HepG2 (cell line): ENCODE data around the gene HS6ST1. TPM values are rescaled to one million over a fixed set of nuclear protein-coding genes. Genes with fewer than 3 reads are reported as not detected.

Experiments used
- ATAC-seq: fragments of 200-7000 bp; cut with Tn5 transposase; 3 replicates; pipeline ENCODE4 v1.9.1; 2020; ENCODE audit warnings: mild to moderate bottlenecking, moderate library complexity
- BruUV-seq: library from RNA; stranded (reverse); fragments of 400-500 nt; replicated peaks from 2 replicates; lab custom pipeline; 2021; lab: Mats Ljungman, UMichigan
- CTCF ChIA-PET: fragments of 300-600 bp; formaldehyde crosslinking; extraction: SDS; loops from one replicate; lab custom pipeline; 2021; ENCODE audit warnings: low total read pairs, inconsistent platforms, low intra/inter-chr PET ratio; lab: Yijun Ruan, JAX
- POLR2A ChIA-PET: fragments of 350-600 bp; sonication (Branson Sonifier 250); formaldehyde crosslinking; loops from one replicate; lab custom pipeline; 2020; ENCODE audit warnings: antibody characterized with exemption, inconsistent platforms; lab: Yijun Ruan, JAX
- DNase-seq: peaks from one replicate; pipeline ENCODE4 v3.0.0-alpha.2; 2015; ENCODE audit warnings: low spot score
- FAIRE-seq: peaks from 3 replicates; lab custom pipeline; 2011; peaks lifted over from hg19 to GRCh38; lab: Jason Lieb, UNC
- H2AFZ ChIP-seq: one replicate; pipeline ENCODE4 v1.6.1; 2011; ENCODE audit warnings: low read length, inconsistent platforms
- H3K27ac ChIP-seq: fragments of 300-600 bp; 3 replicates; pipeline ENCODE4 v1.8.0; 2011; ENCODE audit warnings: mixed run types, mild to moderate bottlenecking, mixed read lengths, low read length, inconsistent platforms; ENCODE audit not compliant: insufficient read depth; ENCODE audit errors: extremely low read length
- H3K27me3 ChIP-seq, 2 experiments: fragments of 200-600 bp in 1 of 2; 2 replicates in 1 of 2; 3 replicates in 1 of 2; pipeline versions ENCODE4 v1.6.0 to v1.8.0; 2011; ENCODE audit warnings: low read length in 2 of 2, mild to moderate bottlenecking in 2 of 2, moderate library complexity in 2 of 2, inconsistent platforms in 1 of 2; ENCODE audit not compliant: insufficient read depth in 2 of 2, control insufficient read depth in 1 of 2
- H3K36me3 ChIP-seq, 2 experiments: fragments of 200-600 bp in 1 of 2; replicated peaks in 1 of 2; 2 replicates in 1 of 2; 3 replicates in 1 of 2; pipeline versions ENCODE4 v1.5.1 to v1.8.0; 2011; ENCODE audit warnings: low read length in 2 of 2, inconsistent platforms in 1 of 2; ENCODE audit not compliant: insufficient read depth in 2 of 2, control insufficient read depth in 1 of 2
- H3K4me1 ChIP-seq: 2 replicates; pipeline ENCODE4 v1.5.1; 2012; ENCODE audit warnings: low read length, inconsistent platforms; ENCODE audit not compliant: insufficient read depth
- H3K4me2 ChIP-seq: 2 replicates; pipeline ENCODE4 v1.6.0; 2011; ENCODE audit warnings: low read depth, low read length, inconsistent platforms
- H3K4me3 ChIP-seq, 3 experiments: fragments of 200-600 bp in 1 of 3; sonication (generic), shearing (Covaris generic) in 1 of 3; replicated peaks in 1 of 3; 2 replicates each; pipeline ENCODE4 v1.5.1; 2011 to 2016; ENCODE audit warnings: low read length in 3 of 3, inconsistent platforms in 2 of 3, low read depth in 2 of 3, mild to moderate bottlenecking in 2 of 3, control low read depth in 1 of 3, mixed read lengths in 1 of 3; ENCODE audit not compliant: insufficient read depth in 1 of 3
- H3K79me2 ChIP-seq: one replicate; pipeline ENCODE4 v1.6.1; 2011; ENCODE audit warnings: low read length, inconsistent platforms; ENCODE audit not compliant: insufficient read depth
- H3K9ac ChIP-seq: 2 replicates; pipeline ENCODE4 v1.6.0; 2011; ENCODE audit warnings: mild to moderate bottlenecking, low read depth, low read length, inconsistent platforms; ENCODE audit not compliant: insufficient read depth
- H3K9me3 ChIP-seq: 2 replicates; pipeline ENCODE4 v1.5.1; 2012; ENCODE audit warnings: mild to moderate bottlenecking, low read length
- H4K20me1 ChIP-seq: 2 replicates; pipeline ENCODE4 v1.6.0; 2011; ENCODE audit warnings: inconsistent platforms, mild to moderate bottlenecking, low read length, moderate library complexity; ENCODE audit not compliant: insufficient read depth
- ATF6 ChIP-seq: sonication (generic); formaldehyde crosslinking; conservative IDR thresholded peaks from 2 replicates; pipeline ENCODE4 v1.4.0; 2020; ENCODE audit warnings: missing genetic modification reagents
- ATF7 ChIP-seq, 2 experiments: fragments of 450-650 bp in 1 of 2; sonication (generic) in 1 of 2; formaldehyde crosslinking in 1 of 2; IDR thresholded peaks; 2 replicates each; pipeline versions ENCODE4 v1.4.0 to v1.6.1; 2016 to 2020; ENCODE audit warnings: antibody characterized with exemption in 1 of 2, mild to moderate bottlenecking in 1 of 2, missing genetic modification reagents in 1 of 2
- EEA1 ChIP-seq: sonication (generic); formaldehyde crosslinking; IDR thresholded peaks from 2 replicates; pipeline ENCODE4 v1.5.1; 2020; ENCODE audit warnings: mild to moderate bottlenecking, missing genetic modification reagents, borderline replicate concordance
- HNRNPH1 ChIP-seq: fragments of 200-400 bp; formaldehyde crosslinking; optimal IDR thresholded peaks from 2 replicates; pipeline ENCODE3; 2017; ENCODE audit warnings: mild to moderate bottlenecking, low read depth, low read length
- PPARG ChIP-seq: conservative IDR thresholded peaks from 2 replicates; pipeline ENCODE4 v1.6.1; 2016; ENCODE audit warnings: missing biosample characterization, missing genetic modification reagents
- PTBP1 ChIP-seq: fragments of 200-400 bp; formaldehyde crosslinking; IDR thresholded peaks from 2 replicates; pipeline ENCODE4 v1.6.1; 2018; ENCODE audit warnings: low read length, low read depth; ENCODE audit not compliant: poor library complexity, severe bottlenecking
- RARG ChIP-seq: sonication (generic); formaldehyde crosslinking; IDR thresholded peaks from 2 replicates; pipeline ENCODE4 v1.4.0; 2020; ENCODE audit warnings: low read depth, mild to moderate bottlenecking, missing genetic modification reagents
- RBAK ChIP-seq: sonication (generic); formaldehyde crosslinking; IDR thresholded peaks from 2 replicates; pipeline ENCODE4 v1.5.1; 2020; ENCODE audit warnings: mild to moderate bottlenecking, missing genetic modification reagents
- RBM39 ChIP-seq: fragments of 200-400 bp; formaldehyde crosslinking; IDR thresholded peaks from one replicate; pipeline ENCODE4 v1.6.1; 2018; ENCODE audit warnings: antibody characterized with exemption, mild to moderate bottlenecking, low read depth, low read length; ENCODE audit not compliant: poor library complexity, severe bottlenecking
- REL ChIP-seq: sonication (generic); formaldehyde crosslinking; conservative IDR thresholded peaks from 2 replicates; pipeline ENCODE4 v1.8.0; 2022; ENCODE audit warnings: mild to moderate bottlenecking, missing genetic modification reagents, moderate library complexity
- THAP11 ChIP-seq: IDR thresholded peaks from 2 replicates; pipeline ENCODE4 v1.6.1; 2016; ENCODE audit warnings: missing biosample characterization, missing genetic modification reagents
- ZNF331 ChIP-seq: sonication (generic); formaldehyde crosslinking; IDR thresholded peaks from 2 replicates; pipeline ENCODE4 v1.4.0; 2020; ENCODE audit warnings: missing genetic modification reagents
- WGBS: methylation state at CpG from one replicate; pipeline ENCODE4 v1.1.6; 2017; ENCODE audit warnings: low lambda C conversion rate; 5-methylcytosine and 5-hydroxymethylcytosine counted together
- in situ Hi-C: cut with HindIII; loops from 2 replicates; pipeline ENCODE4 v1.10.0; 2017; ENCODE audit warnings: low pct_unique_long_range_greater_than_20kb; ENCODE audit not compliant: extremely low pct_ligation_motif_present
- intact Hi-C: fragments of 100-400 bp; cut with micrococcal nuclease; formaldehyde crosslinking; loops from one replicate; pipeline ENCODE4 v1.10.0; 2022; ENCODE audit not compliant: unreplicated experiment
- polyA plus RNA-seq, 8 experiments: library from polyadenylated mRNA; depleted of rRNA in 3 of 8; stranded (reverse) in 7 of 8; unstranded in 1 of 8; fragments of >200 nt; fragmentation: Illumina TruSeq in 4 of 8; extraction: Trizol in 4 of 8; gene quantifications; 2 replicates each; pipeline versions ENCODE4 v1.2.1 to v1.2.3, GENCODE V29; 2011 to 2016; ENCODE audit warnings: low read depth in 4 of 8, missing spikeins in 1 of 8, mixed read lengths in 1 of 8; ENCODE audit not compliant: insufficient read depth in 1 of 8
- total RNA-seq, 5 experiments: library from RNA; depleted of rRNA; stranded (reverse); fragments of >200 nt; fragmentation: Illumina TruSeq; extraction: Trizol; gene quantifications; 2 replicates each; pipeline ENCODE4 v1.2.3, GENCODE V29; 2016; ENCODE audit warnings: low read depth in 1 of 5
- TF ChIP-seq, protein P1 (sequence below): sonication (generic); formaldehyde crosslinking; IDR thresholded peaks from 2 replicates; pipeline ENCODE4 v1.4.0; 2020; ENCODE audit warnings: missing genetic modification reagents, mild to moderate bottlenecking, borderline replicate concordance
- TF ChIP-seq, protein P2 (sequence below): sonication (generic); formaldehyde crosslinking; IDR thresholded peaks from 2 replicates; pipeline ENCODE4 v1.4.0; 2020; ENCODE audit warnings: missing genetic modification reagents

The HS6ST1 gene
- total and polyA plus RNA-seq, 2 of the 13 experiments (the other 11 are each of a cell fraction or from before 2014, with no cell fraction given), result 34.5 to 84.6 TPM

DNA sequence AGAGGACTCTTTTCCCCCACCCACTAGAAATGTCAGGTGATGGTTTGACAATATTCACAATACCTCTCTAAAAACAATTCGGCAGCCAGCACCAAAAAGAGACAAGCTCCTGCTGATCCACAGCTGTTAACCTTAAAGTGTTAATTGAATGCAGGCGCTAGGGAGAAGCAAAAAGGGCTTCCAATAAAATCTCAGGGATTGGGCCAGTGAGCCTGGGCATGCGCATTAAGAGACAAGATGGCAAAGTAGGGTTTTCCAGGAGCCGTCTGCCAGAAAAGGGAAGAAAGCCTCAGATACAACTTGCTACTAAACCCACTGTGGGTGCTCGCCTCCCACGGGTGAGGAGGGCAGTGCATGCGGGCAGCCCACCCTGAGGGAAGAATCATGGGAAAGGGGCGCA, 98.8 kb downstream of the HS6ST1 start:
- 84% methylated on average over 8 of the region's 8 CpGs for WGBS
- intact Hi-C loops, result no loop called here
- FAIRE-seq (no peak), DNase-seq (no peak), ATAC-seq (no peak)
- Histone ChIP-seq H3K9me3 (no peaks in the 10 kb centered on the region), H4K20me1 (no peaks in the 10 kb centered on the region), H3K4me2 (no peak overlapping the region), H3K27ac (no peak overlapping the region), H2AFZ (no peak overlapping the region), H3K27me3 (no peaks in the 10 kb centered on the region; a peak in 1 of 5 replicates), H3K9ac (no peak overlapping the region), H3K4me1 (peaks cover 11% of the 10 kb centered on the region), H3K36me3 (no peaks in the 10 kb centered on the region), H3K4me3 (no peak overlapping the region), H3K79me2 (no peaks in the 10 kb centered on the region)
- TF ChIP-seq RBAK (CRISPR knock-in tag), result no peak
- no peak for TF ChIP-seq ATF6 (CRISPR knock-in tag)
- POLR2A ChIA-PET, result no interaction called here
- in situ Hi-C loops, result no loop called here
- BruUV-seq, result no TSS peak
- CTCF ChIA-PET, result no interaction called here

DNA sequence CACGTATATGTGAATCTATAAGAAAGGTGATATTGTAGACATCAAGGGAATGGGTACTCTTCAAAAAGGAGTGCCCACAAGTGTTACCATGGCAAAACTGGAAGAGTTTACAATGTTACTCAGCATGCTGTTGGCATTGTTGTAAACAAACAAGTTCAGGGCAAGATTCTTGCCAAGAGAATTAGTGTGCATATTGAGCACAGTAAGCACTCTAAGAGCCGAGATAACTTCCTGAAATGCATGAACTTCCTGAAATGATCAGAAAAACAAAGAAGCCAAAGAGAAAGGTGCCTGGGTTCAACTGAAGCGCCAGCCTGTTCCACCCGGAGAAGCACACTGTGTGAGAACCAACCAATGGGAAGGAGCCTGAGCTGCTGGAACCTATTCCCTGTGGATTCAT, 101.0 kb downstream of the HS6ST1 start:
- Histone ChIP-seq H3K9ac (no peak overlapping the region), H3K27ac (no peak overlapping the region), H3K36me3 (no peaks in the 10 kb centered on the region), H2AFZ (no peak overlapping the region), H3K4me1 (peaks cover 14% of the 10 kb centered on the region), H4K20me1 (no peaks in the 10 kb centered on the region), H3K4me2 (no peak overlapping the region), H3K9me3 (no peaks in the 10 kb centered on the region), H3K4me3 (no peak overlapping the region), H3K79me2 (no peaks in the 10 kb centered on the region), H3K27me3 (no peaks in the 10 kb centered on the region; a peak in 1 of 5 replicates)
- 76% methylated on average over 4 of the region's 4 CpGs for WGBS
- intact Hi-C loops (no loop called here), in situ Hi-C loops (no loop called here)
- no peak for FAIRE-seq
- no peak for ATAC-seq
- TF ChIP-seq HNRNPH1 (no peak), RARG (CRISPR knock-in tag) (no peak), ZNF331 (CRISPR knock-in tag) (no peak), PPARG (CRISPR knock-in tag) (no peak), RBM39 (no peak), ATF7 (IDR thresholded peaks at IDR 0.05) (no peak), ATF7 (CRISPR knock-in tag; IDR thresholded peaks at IDR 0.05) (no peak), PTBP1 (no peak), EEA1 (CRISPR knock-in tag) (no peak), THAP11 (no peak), REL (CRISPR knock-in tag) (no peak)
- TF ChIP-seq, protein P1, sequence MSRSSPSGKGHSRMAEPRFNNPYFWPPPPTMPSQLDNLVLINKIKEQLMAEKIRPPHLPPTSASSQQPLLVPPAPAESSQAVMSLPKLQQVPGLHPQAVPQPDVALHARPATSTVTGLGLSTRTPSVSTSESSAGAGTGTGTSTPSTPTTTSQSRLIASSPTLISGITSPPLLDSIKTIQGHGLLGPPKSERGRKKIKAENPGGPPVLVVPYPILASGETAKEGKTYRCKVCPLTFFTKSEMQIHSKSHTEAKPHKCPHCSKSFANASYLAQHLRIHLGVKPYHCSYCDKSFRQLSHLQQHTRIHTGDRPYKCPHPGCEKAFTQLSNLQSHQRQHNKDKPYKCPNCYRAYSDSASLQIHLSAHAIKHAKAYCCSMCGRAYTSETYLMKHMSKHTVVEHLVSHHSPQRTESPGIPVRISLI (CRISPR knock-in tag), result no peak
- TF ChIP-seq, protein P2, sequence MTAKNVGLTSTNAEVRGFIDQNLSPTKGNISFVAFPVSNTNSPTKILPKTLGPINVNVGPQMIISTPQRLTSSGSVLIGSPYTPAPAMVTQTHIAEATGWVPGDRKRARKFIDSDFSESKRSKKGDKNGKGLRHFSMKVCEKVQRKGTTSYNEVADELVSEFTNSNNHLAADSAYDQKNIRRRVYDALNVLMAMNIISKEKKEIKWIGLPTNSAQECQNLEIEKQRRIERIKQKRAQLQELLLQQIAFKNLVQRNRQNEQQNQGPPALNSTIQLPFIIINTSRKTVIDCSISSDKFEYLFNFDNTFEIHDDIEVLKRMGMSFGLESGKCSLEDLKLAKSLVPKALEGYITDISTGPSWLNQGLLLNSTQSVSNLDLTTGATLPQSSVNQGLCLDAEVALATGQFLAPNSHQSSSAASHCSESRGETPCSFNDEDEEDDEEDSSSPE (CRISPR knock-in tag), result no peak
- BruUV-seq, result no TSS peak
- POLR2A ChIA-PET, result no interaction called here
- no peak for DNase-seq
- CTCF ChIA-PET, result no interaction called here
